PC-3 (cell line): Measurements from ENCODE around the gene RNASET2. TPM values are rescaled to one million over a fixed set of nuclear protein-coding genes. Genes with fewer than 3 reads are reported as not detected.

Experiments used
- ATAC-seq: fragments of 200-7000 bp; cut with Tn5 transposase; 2 replicates; pipeline ENCODE4 v1.9.1; 2020; ENCODE audit warnings: mild to moderate bottlenecking, moderate library complexity
- BruUV-seq: library from RNA; stranded (reverse); fragments of 400-500 nt; replicated peaks from 2 replicates; lab custom pipeline; 2021; lab: Mats Ljungman, UMichigan
- CTCF ChIA-PET: fragments of 300-600 bp; sonication (Branson Sonifier 250); formaldehyde crosslinking; loops from one replicate; lab custom pipeline; 2022; ENCODE audit warnings: antibody characterized with exemption; lab: Charles Lee
- POLR2A ChIA-PET: fragments of 300-600 bp; sonication (Branson Sonifier 250); formaldehyde crosslinking; loops from one replicate; lab custom pipeline; 2022; ENCODE audit warnings: antibody characterized with exemption; ENCODE audit not compliant: unreplicated experiment; lab: Charles Lee
- DNase-seq: peaks from one replicate; pipeline ENCODE4 v3.0.0-alpha.2; 2015
- H2AFZ ChIP-seq: fragments of 300-600 bp; sonication (generic); 2 replicates; pipeline ENCODE4 v1.6.0; 2016; ENCODE audit warnings: antibody characterized with exemption, low read length
- H3F3A ChIP-seq: fragments of 300-600 bp; sonication (generic); one replicate; pipeline ENCODE4 v1.6.0; 2017; ENCODE audit warnings: antibody characterized with exemption, low read length, control low read depth, mild to moderate bottlenecking; ENCODE audit not compliant: unreplicated experiment
- H3K27ac ChIP-seq: fragments of 300-600 bp; sonication (generic); 2 replicates; pipeline ENCODE4 v1.5.1; 2016; ENCODE audit warnings: mild to moderate bottlenecking, low read length
- H3K27me3 ChIP-seq: fragments of 300-600 bp; sonication (generic); 2 replicates; pipeline ENCODE4 v1.6.1; 2016; ENCODE audit warnings: low read length, mixed read lengths
- H3K36me3 ChIP-seq: fragments of 300-600 bp; sonication (generic); 2 replicates; pipeline ENCODE4 v1.6.1; 2016; ENCODE audit warnings: low read depth, mixed run types, low read length, mixed read lengths
- H3K4me1 ChIP-seq: fragments of 300-600 bp; sonication (generic); 2 replicates; pipeline ENCODE4 v1.5.1; 2016; ENCODE audit warnings: low read length; ENCODE audit not compliant: insufficient read depth
- H3K4me2 ChIP-seq: fragments of 300-600 bp; sonication (generic); 2 replicates; pipeline ENCODE4 v1.6.0; 2016; ENCODE audit warnings: low read length
- H3K4me3 ChIP-seq: fragments of 300-600 bp; sonication (generic); 2 replicates; pipeline ENCODE4 v1.5.1; 2016; ENCODE audit warnings: mild to moderate bottlenecking, low read length, mixed read lengths
- H3K79me2 ChIP-seq: fragments of 300-600 bp; sonication (generic); 2 replicates; pipeline ENCODE4 v1.6.1; 2017; ENCODE audit warnings: low read length, mixed read lengths
- H3K9ac ChIP-seq: fragments of 300-600 bp; sonication (generic); 2 replicates; pipeline ENCODE4 v1.6.0; 2016; ENCODE audit warnings: mild to moderate bottlenecking, low read length
- H3K9me2 ChIP-seq: fragments of 300-600 bp; sonication (generic); replicated peaks from 2 replicates; pipeline ENCODE4 v1.6.1; 2016; ENCODE audit warnings: mixed run types, low read length, mixed read lengths
- H3K9me3 ChIP-seq: fragments of 300-600 bp; sonication (generic); 2 replicates; pipeline ENCODE4 v1.6.1; 2016; ENCODE audit warnings: low read length, mixed read lengths
- H4K20me1 ChIP-seq: fragments of 300-600 bp; sonication (generic); 2 replicates; pipeline ENCODE4 v1.6.1; 2016; ENCODE audit warnings: low read length, mixed read lengths
- CTCF ChIP-seq: fragments of 300-600 bp; sonication (generic); conservative IDR thresholded peaks from 2 replicates; pipeline ENCODE4 v1.5.1; 2017; ENCODE audit warnings: antibody characterized with exemption, low read depth, mild to moderate bottlenecking, low read length
- EZH2 ChIP-seq: fragments of 300-600 bp; sonication (generic); IDR thresholded peaks from one replicate; pipeline ENCODE4 v1.6.1; 2017; ENCODE audit warnings: antibody characterized with exemption, mild to moderate bottlenecking, low read length; ENCODE audit not compliant: unreplicated experiment
- EZH2phosphoT487 ChIP-seq: fragments of 300-600 bp; sonication (generic); IDR thresholded peaks from 2 replicates; pipeline ENCODE4 v1.6.1; 2018; ENCODE audit warnings: mild to moderate bottlenecking, antibody characterized with exemption, low read length, borderline replicate concordance
- intact Hi-C: fragments of 100-400 bp; cut with micrococcal nuclease; formaldehyde crosslinking; loops from 2 replicates; pipeline ENCODE4 v1.9.0; 2023
- total RNA-seq: library from RNA; depleted of rRNA; stranded (reverse); fragments of >200 nt; gene quantifications from 2 replicates; pipeline ENCODE4 v1.2.3, GENCODE V29; 2014

The RNASET2 gene
- total RNA-seq, 1 experiment from 2014 or later, result 51.8 TPM

DNA sequence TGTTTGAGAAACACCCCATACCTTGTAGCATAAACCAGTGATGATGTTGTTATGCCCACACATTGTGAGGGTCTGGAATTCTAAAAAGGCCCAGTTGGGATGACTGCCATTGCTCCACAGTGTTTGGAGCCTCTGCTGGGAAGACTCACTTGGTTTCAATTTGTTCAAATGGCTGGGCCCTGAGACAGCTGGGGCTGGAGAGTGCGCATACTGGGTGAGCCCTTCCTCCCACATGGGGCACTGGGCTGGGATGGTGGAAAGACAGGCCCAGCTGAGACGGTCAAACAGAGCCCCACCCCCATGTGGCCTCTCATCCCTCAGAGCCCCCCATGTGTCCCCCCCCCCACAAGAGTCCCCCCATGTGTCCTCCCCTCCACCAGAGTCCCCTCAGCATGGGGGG is 20.3 kb upstream of the RNASET2 start:
- BruUV-seq, result no TSS peak
- no peaks in the 10 kb centered on the region for H3F3A ChIP-seq
- no peaks in the 10 kb centered on the region for H3K4me1 ChIP-seq
- H3K4me3 ChIP-seq, result no peak overlapping the region
- CTCF ChIA-PET, result no interaction called here
- H3K9me3 ChIP-seq, result no peaks in the 10 kb centered on the region
- no peak overlapping the region for H3K9ac ChIP-seq
- H3K79me2 ChIP-seq, result no peaks in the 10 kb centered on the region
- no peaks in the 10 kb centered on the region for H3K27me3 ChIP-seq
- H3K9me2 ChIP-seq, result no peaks in the 10 kb centered on the region
- intact Hi-C loops, result no loop called here
- no peak overlapping the region for H3K27ac ChIP-seq
- H4K20me1 ChIP-seq, result no peaks in the 10 kb centered on the region
- H2AFZ ChIP-seq, result no peak overlapping the region
- POLR2A ChIA-PET, result no interaction called here
- H3K4me2 ChIP-seq, result no peak overlapping the region
- no peaks in the 10 kb centered on the region for H3K36me3 ChIP-seq
- ATAC-seq (no peak), DNase-seq (no peak)
- TF ChIP-seq CTCF, result no peak
- TF ChIP-seq EZH2, result no peak
- TF ChIP-seq EZH2phosphoT487, result no peak

GRCh38 chr6:166972101-166972500 is 15.8 kb upstream of the RNASET2 start:
- DNase-seq, result no peak
- H3F3A ChIP-seq, result no peaks in the 10 kb centered on the region
- intact Hi-C loops, result no loop called here
- H4K20me1 ChIP-seq, result no peaks in the 10 kb centered on the region
- BruUV-seq, result no TSS peak
- no peaks in the 10 kb centered on the region for H3K9me3 ChIP-seq
- no peak overlapping the region for H2AFZ ChIP-seq
- no peak overlapping the region for H3K27ac ChIP-seq
- POLR2A ChIA-PET, result no interaction called here
- H3K27me3 ChIP-seq, result no peaks in the 10 kb centered on the region
- no peak overlapping the region for H3K4me3 ChIP-seq
- no peak for ATAC-seq
- TF ChIP-seq EZH2phosphoT487 (no peak), CTCF (no peak), EZH2 (no peak)
- no peak overlapping the region for H3K9ac ChIP-seq
- no peaks in the 10 kb centered on the region for H3K9me2 ChIP-seq
- H3K4me2 ChIP-seq, result no peak overlapping the region
- CTCF ChIA-PET, result no interaction called here
- no peaks in the 10 kb centered on the region for H3K36me3 ChIP-seq
- no peaks in the 10 kb centered on the region for H3K79me2 ChIP-seq
- no peaks in the 10 kb centered on the region for H3K4me1 ChIP-seq

DNA sequence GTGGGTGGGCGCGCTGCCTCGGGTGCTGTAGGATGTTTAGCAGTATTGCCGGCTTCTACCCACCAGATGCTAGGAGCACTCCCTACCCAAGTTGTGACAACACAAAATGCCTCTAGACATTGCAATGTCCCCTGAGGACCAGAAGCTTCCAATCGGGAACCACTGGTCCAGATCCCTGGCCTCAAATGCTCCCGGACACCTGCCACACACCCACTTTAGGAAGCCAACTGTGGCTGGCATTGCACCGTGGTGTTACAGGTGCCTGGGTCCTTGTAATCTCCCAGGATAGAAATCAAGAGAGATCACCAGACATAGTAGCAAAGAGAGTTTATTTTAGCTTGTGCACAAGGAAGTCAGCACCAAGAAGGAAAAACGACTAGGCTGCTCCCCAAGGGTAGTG is 14.9 kb upstream of the RNASET2 start:
- no peak overlapping the region for H3K4me3 ChIP-seq
- H3K9me2 ChIP-seq, result no peaks in the 10 kb centered on the region
- DNase-seq (no peak), ATAC-seq (no peak)
- intact Hi-C loops, result no loop called here
- H3F3A ChIP-seq, result no peaks in the 10 kb centered on the region
- no peak for TF ChIP-seq EZH2phosphoT487
- no peak for TF ChIP-seq EZH2
- TF ChIP-seq CTCF, result no peak
- ChIA-PET CTCF (no interaction called here), POLR2A (no interaction called here)
- no TSS peak for BruUV-seq
- no peak overlapping the region for H3K9ac ChIP-seq
- no peaks in the 10 kb centered on the region for H3K9me3 ChIP-seq
- no peaks in the 10 kb centered on the region for H3K4me1 ChIP-seq
- no peaks in the 10 kb centered on the region for H3K27me3 ChIP-seq
- no peak overlapping the region for H3K4me2 ChIP-seq
- H2AFZ ChIP-seq, result no peak overlapping the region
- no peaks in the 10 kb centered on the region for H3K36me3 ChIP-seq
- H3K27ac ChIP-seq, result no peak overlapping the region
- no peaks in the 10 kb centered on the region for H3K79me2 ChIP-seq
- no peaks in the 10 kb centered on the region for H4K20me1 ChIP-seq
